Activated naive CD8-positive, alpha-beta T cell treated with anti-CD3 and anti-CD28 coated beads, Interleukin-2, amount 10 ng/mL, durations not matched to agents 7 days and 5 days (primary cell): ENCODE data around the gene MYBPC3. TPM values are rescaled to one million over a fixed set of nuclear protein-coding genes. Genes with fewer than 3 reads are reported as not detected.
"Not testable (repeated sequence)": the region's sequence is repeated elsewhere in the genome, so short reads cannot be mapped to it uniquely, and the experiment has no call there.

ENCODE experiments used
- ATAC-seq: fragments of 150-1000 bp; cut with Tn5 transposase; one replicate; pipeline ENCODE4 v1.10.0; 2021; ENCODE audit warnings: low read depth, moderate library complexity
- POLR2A ChIA-PET: fragments of 350-600 bp; sonication (Branson Sonifier 250); formaldehyde crosslinking; loops from one replicate; lab custom pipeline; 2021; ENCODE audit warnings: antibody characterized with exemption; lab: Charles Lee
- DNase-seq: peaks from one replicate; pipeline ENCODE4 v3.0.0; 2021
- H3K27ac Mint-ChIP-seq: one replicate; pipeline ENCODE4 v1.8.0; 2022; ENCODE audit warnings: mild to moderate bottlenecking, mixed read lengths
- H3K27me3 Mint-ChIP-seq: one replicate; pipeline ENCODE4 v1.8.0; 2022; ENCODE audit warnings: mild to moderate bottlenecking, moderate library complexity, mixed read lengths
- H3K36me3 Mint-ChIP-seq: one replicate; pipeline ENCODE4 v1.8.0; 2021; ENCODE audit warnings: mild to moderate bottlenecking, mixed read lengths
- H3K4me1 Mint-ChIP-seq: one replicate; pipeline ENCODE4 v1.8.0; 2021; ENCODE audit warnings: mixed read lengths
- H3K4me3 Mint-ChIP-seq: one replicate; pipeline ENCODE4 v1.8.0; 2022; ENCODE audit warnings: mild to moderate bottlenecking, moderate library complexity, mixed read lengths
- H3K9me3 Mint-ChIP-seq: one replicate; pipeline ENCODE4 v1.8.0; 2021; ENCODE audit warnings: mixed read lengths
- total RNA-seq, 2 experiments: library from RNA; stranded (reverse); gene quantifications; one replicate each; pipeline ENCODE4 v1.2.3, GENCODE V29; 2021

MYBPC3 gene
- total RNA-seq, 2 experiments from 2014 or later: 0.11 TPM; not detected in 1

GRCh38 chr11:47327949-47328348 is 24.6 kb downstream of the MYBPC3 start:
- ATAC-seq (no peak), DNase-seq (no peak)
- no peaks in the 10 kb centered on the region for H3K27me3 Mint-ChIP-seq
- POLR2A ChIA-PET: no interaction called here
- no peak overlapping the region for H3K4me3 Mint-ChIP-seq
- no peak overlapping the region for H3K27ac Mint-ChIP-seq
- peaks cover 24% of the 10 kb centered on the region for H3K36me3 Mint-ChIP-seq
- H3K4me1 Mint-ChIP-seq: no peaks in the 10 kb centered on the region
- no peaks in the 10 kb centered on the region for H3K9me3 Mint-ChIP-seq

DNA sequence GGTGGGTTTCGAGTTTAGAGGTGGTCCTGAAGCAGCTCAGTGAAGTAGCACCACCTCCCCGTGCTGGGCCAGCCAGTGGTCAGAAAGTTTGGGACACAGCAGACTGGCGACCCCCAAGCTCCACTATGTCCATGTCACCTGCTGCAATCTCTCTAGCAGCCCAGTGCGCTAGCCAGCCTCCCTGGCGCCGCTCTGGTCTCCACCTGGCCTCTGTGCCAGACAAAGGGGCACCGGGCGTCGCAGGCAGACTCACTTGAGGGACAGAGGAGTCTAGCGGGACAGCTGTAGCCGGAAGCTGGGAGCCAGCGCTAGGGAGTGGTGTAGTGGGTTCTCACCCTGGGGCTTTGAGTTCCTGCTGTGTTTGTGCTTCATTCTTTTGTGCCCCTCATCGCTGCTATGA is 25.5 kb downstream of the MYBPC3 start:
- peaks cover 24% of the 10 kb centered on the region for H3K36me3 Mint-ChIP-seq
- POLR2A ChIA-PET: no interaction called here
- ATAC-seq: no peak
- H3K9me3 Mint-ChIP-seq: no peaks in the 10 kb centered on the region
- H3K4me1 Mint-ChIP-seq: no peaks in the 10 kb centered on the region
- H3K27me3 Mint-ChIP-seq: no peaks in the 10 kb centered on the region
- no peak overlapping the region for H3K4me3 Mint-ChIP-seq
- H3K27ac Mint-ChIP-seq: peak overlapping the region; percentile 23
- no peak for DNase-seq

DNA sequence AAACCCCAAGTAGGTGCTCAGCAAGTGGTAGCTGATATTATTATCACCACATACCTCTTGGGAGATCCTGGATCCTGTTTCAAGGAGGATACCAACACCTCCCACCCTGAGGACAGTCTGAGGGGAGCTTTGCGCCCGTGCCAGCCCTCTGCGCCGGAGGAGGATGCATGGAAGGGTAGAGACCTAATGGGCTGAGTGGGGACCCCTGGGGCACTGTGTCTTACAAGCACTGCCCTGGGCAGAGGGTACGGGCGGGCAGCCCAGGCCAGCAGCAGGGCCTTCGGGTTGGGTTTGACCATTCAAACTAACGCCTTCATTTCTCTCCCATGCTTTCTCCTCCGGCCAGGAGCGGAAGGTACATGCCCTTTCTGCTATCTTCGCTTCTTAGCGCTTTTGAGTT is 26.3 kb downstream of the MYBPC3 start:
- POLR2A ChIA-PET: no interaction called here
- no peaks in the 10 kb centered on the region for H3K9me3 Mint-ChIP-seq
- no peak for DNase-seq
- no peak overlapping the region for H3K27ac Mint-ChIP-seq
- H3K27me3 Mint-ChIP-seq: no peaks in the 10 kb centered on the region
- no peak for ATAC-seq
- no peak overlapping the region for H3K4me3 Mint-ChIP-seq
- H3K36me3 Mint-ChIP-seq: peaks cover 28% of the 10 kb centered on the region
- no peaks in the 10 kb centered on the region for H3K4me1 Mint-ChIP-seq

DNA sequence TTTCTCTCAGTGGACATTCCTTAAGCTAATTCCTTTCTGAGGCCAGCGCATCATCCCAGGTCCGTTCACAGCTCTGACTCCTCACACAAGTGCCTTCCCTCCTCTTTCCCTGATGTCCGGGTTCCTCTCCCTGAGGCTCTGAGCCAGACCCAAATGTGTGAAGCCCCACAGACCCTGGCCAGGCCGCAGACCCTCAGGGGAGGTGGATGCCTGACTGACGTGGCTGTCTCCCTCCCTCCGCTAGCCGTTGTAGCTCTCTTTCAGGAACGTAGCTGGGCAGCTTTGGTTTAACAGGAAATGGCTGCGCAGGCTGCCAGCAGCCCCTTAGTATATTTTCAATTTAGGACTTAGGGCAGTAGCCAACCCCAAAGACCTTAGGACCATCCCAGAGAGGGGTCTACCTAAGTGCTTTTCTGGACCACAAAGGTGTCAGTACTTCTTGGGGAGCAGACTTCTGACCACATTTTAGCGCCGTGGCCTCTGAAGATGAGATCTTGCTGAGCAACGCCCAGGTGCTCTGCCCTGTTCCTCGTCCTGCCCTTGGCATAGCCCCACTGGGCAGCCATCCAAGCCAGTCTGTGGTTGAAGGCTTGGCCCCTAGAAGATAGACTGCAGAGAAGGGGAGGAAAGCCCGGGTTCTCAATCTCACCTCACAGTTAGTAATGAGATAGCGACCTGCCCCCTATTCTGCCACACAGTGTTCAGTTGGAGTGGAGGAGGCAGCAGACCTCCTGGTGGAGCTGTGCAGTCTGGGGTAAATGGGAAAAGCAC is 27.0 kb downstream of the MYBPC3 start:
- H3K27ac Mint-ChIP-seq: peak overlapping the region; percentile 6
- no peak for DNase-seq

GRCh38 chr11:47324520-47324919 is 28.0 kb downstream of the MYBPC3 start:
- H3K36me3 Mint-ChIP-seq: peaks cover 28% of the 10 kb centered on the region
- DNase-seq (no peak), ATAC-seq (no peak)
- no peaks in the 10 kb centered on the region for H3K9me3 Mint-ChIP-seq
- H3K27ac Mint-ChIP-seq: no peak overlapping the region
- no peak overlapping the region for H3K4me3 Mint-ChIP-seq
- POLR2A ChIA-PET: no interaction called here
- no peaks in the 10 kb centered on the region for H3K27me3 Mint-ChIP-seq
- no peaks in the 10 kb centered on the region for H3K4me1 Mint-ChIP-seq

More for the DNA sequence above, 27.0 kb downstream of the MYBPC3 start:
- ATAC-seq: no peak
- Mint-ChIP-seq H3K4me3 (no peak overlapping the region), H3K36me3 (peaks cover 28% of the 10 kb centered on the region), H3K9me3 (no peaks in the 10 kb centered on the region), H3K4me1 (no peaks in the 10 kb centered on the region), H3K27me3 (no peaks in the 10 kb centered on the region)
- POLR2A ChIA-PET: no interaction called here

DNA sequence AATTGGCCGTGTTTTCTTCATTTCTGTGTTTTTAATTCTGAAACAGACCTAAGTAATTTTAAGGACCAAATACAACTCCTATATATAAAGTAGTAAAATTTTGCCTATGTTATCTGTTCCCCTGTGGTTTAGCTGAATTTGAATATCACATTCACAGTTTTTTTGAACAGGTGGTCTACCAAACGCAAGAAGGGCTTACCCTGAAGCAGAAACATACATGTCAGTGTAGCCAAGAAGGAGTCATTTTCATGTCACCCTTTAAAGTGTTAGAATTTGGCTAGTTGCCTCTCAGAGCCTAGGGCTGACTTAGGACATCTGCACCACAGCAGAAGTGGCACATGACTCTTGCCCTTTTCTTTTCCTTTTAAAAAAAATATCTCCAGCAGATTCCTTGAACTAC is 34.3 kb downstream of the MYBPC3 start:
- DNase-seq (no peak), ATAC-seq (no peak)
- no peaks in the 10 kb centered on the region for H3K27me3 Mint-ChIP-seq
- H3K36me3 Mint-ChIP-seq: peaks cover 29% of the 10 kb centered on the region
- H3K4me1 Mint-ChIP-seq: no peaks in the 10 kb centered on the region
- H3K4me3 Mint-ChIP-seq: no peak overlapping the region
- H3K9me3 Mint-ChIP-seq: no peaks in the 10 kb centered on the region
- no peak overlapping the region for H3K27ac Mint-ChIP-seq
- POLR2A ChIA-PET: no interaction called here

DNA sequence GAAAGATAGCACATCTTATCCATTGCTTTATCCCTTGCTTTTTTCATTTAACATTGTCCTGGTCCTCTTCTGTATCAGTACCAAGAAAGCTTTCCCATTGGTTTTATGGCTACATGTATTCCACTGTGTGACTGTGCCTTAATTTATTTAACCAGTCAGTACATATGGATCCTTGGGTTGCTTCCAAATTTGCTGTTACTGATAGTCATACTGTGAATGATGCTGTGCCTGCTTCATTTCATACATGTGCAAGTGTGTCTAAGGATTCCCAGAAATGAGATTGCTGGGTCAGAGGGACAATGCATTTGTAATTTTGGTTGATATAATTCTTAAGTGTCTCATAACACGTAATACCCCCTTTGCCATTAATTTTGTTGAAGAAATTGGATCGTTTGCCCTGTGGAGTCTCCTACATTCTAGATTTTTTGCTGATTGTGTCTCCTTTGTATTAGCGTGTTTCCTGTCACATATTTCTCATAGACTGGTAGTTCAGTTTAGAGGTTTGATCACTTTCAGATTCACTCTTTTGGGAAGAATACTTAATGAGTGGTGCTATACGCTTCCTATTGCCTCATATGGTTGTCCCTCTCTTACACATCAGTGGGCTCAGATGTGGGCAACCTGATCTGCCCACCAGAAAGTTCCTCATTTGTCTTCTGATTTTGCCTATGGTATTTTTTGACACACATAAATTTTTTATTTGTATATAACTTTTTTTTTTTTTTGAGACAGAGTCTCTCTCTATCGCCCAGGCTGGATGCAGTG is 35.3 kb downstream of the MYBPC3 start:
- H3K4me1 Mint-ChIP-seq: no peaks in the 10 kb centered on the region
- no peak overlapping the region for H3K4me3 Mint-ChIP-seq
- POLR2A ChIA-PET: no interaction called here
- no peak overlapping the region for H3K27ac Mint-ChIP-seq
- no peaks in the 10 kb centered on the region for H3K9me3 Mint-ChIP-seq
- no peaks in the 10 kb centered on the region for H3K27me3 Mint-ChIP-seq
- peaks cover 29% of the 10 kb centered on the region for H3K36me3 Mint-ChIP-seq
- no peak for ATAC-seq
- DNase-seq: no peak

DNA sequence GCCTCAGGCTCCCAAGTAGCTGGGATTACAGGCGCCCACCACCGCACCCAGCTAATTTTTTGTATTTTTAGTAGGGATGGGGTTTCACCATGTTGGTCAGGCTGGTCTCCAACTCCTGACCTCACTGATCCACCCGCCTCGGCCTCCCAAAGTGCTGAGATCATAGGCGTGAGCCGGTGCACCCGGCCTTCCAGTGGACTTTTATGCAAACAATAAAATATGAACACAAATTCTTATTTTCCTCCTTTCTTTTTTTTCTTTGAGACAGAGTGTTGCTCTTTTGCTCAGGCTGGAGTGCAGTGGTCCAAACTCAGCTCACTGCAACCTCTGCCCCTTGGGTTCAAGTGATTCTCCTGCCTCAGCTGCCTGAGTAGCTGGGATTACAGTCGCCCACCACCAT is 36.0 kb downstream of the MYBPC3 start:
- POLR2A ChIA-PET: interaction anchor here (0.7 kb wide), 1 partner anchor 16 kb away, joined by 4 read pairs; no protein-coding TSS in a partner anchor
- not testable (repeated sequence) for DNase-seq, ATAC-seq, H3K27me3 Mint-ChIP-seq, H3K4me3 Mint-ChIP-seq, H3K9me3 Mint-ChIP-seq, H3K27ac Mint-ChIP-seq, H3K4me1 Mint-ChIP-seq
- H3K36me3 Mint-ChIP-seq: peaks cover 29% of the 10 kb centered on the region

- Mint-ChIP-seq H3K4me3 (no peak overlapping the region), H3K9me3 (no peaks in the 10 kb centered on the region), H3K27ac (no peak overlapping the region), H3K4me1 (no peaks in the 10 kb centered on the region), H3K27me3 (no peaks in the 10 kb centered on the region), H3K36me3 (peaks cover 29% of the 10 kb centered on the region)
- DNase-seq: no peak
- no peak for ATAC-seq
- POLR2A ChIA-PET: no interaction called here
Observed at GRCh38 chr11:47314992-47315391, 37.5 kb downstream of the MYBPC3 start.

DNA sequence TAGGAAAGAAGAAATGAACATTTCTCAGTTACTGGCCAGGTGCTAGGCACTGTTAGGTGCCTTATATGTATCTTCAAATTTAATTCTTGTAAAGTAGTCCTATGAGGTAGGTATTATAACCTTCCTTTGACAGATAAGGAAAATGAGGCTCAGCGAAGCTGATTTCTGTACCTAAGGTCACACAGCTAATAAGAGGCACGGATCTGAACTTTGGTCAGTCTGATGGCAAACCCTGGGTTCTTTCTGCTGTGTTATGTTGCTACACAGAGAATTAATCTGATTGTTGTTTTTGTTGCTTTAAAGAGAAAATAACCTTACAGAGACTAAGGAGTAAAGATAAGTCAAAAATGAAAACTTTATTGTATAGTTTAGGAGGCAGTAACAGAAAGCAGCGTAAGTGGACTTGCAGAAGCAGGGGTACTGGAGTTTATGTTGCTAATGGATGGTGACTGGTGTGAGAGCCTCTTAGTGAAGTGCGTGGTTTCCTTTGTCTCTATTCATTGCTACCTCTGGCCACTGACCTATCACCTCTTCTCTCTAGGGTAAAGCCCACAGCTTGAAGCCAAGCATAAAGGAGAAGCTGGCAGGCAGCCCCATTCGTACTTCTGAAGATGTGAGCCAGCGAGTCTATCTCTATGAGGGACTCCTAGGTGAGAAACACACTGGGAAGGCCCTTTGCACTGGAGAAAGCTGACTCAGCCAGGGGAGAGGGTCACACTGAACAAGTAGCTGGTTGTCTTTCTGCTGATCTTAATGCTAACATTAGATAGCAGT is 44.3 kb downstream of the MYBPC3 start:
- Mint-ChIP-seq H3K27me3 (no peaks in the 10 kb centered on the region), H3K9me3 (no peaks in the 10 kb centered on the region), H3K4me1 (peaks cover 2% of the 10 kb centered on the region), H3K27ac (no peak overlapping the region), H3K4me3 (no peak overlapping the region), H3K36me3 (peaks cover 32% of the 10 kb centered on the region)
- POLR2A ChIA-PET: no interaction called here
- DNase-seq (no peak), ATAC-seq (no peak)

DNA sequence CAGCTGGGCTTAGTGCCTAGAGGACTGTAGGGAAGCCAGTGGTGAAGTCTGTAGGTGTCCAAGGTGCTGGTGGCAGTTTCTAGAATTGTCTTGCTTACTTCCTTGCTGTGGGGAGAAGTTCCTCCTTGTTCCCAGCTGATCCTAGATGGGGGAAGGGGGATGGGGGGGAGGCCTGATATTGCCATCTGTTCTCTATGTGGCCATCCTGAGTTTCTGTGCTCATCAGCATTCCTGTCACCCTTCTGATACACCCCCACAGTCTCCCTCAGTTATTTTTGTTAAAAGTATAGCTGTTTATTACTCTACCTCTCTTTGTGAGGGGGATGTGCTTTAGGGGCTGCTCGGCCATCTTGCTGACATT is 46.0 kb downstream of the MYBPC3 start:
- ATAC-seq: no peak
- Mint-ChIP-seq H3K4me3 (no peak overlapping the region), H3K36me3 (peaks cover 45% of the 10 kb centered on the region), H3K4me1 (peaks cover 6% of the 10 kb centered on the region), H3K9me3 (peaks cover 5% of the 10 kb centered on the region), H3K27ac (no peak overlapping the region), H3K27me3 (no peaks in the 10 kb centered on the region)
- POLR2A ChIA-PET: no interaction called here
- DNase-seq: no peak

DNA sequence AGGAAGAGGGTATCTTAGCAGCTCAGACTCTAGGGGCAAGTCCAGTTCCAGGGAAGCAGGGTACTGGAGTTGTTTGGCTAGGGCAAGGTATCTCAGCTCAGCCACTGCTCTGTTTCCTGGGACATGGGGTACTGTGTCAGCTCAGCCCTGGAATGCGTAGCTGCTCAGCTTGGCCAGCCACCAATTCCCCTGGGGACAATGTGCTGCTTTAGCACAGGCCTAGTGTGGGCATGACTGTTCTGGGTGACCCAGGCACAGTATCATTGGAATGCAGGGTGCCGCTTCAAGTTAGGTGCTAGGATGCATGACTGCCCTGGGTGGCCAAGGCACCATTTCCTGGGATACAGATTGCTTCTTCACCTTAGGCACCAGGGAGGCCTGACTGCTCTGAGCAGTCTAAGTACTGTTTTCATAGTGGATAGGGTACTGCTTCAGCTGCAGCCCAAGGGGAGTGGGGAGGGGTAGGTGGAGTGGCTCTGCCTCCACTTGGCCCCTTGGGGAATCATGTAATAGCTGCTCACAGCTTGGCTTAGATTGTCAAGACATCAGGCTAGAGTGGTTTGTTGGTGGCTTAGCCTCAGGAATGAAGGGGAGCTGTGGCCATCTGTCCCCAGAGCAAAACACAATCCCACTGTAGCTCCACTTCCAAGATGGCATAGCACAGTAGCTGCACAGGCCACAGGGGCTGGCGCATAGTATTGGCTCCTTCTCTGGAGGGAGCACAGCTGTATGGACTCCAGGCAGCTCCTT is 46.6 kb downstream of the MYBPC3 start:
- Mint-ChIP-seq H3K27me3 (no peaks in the 10 kb centered on the region), H3K9me3 (peaks cover 5% of the 10 kb centered on the region), H3K36me3 (peaks cover 48% of the 10 kb centered on the region), H3K27ac (no peak overlapping the region), H3K4me3 (no peak overlapping the region), H3K4me1 (peaks cover 6% of the 10 kb centered on the region)
- POLR2A ChIA-PET: no interaction called here
- DNase-seq (no peak), ATAC-seq (peak; percentile 18)

DNA sequence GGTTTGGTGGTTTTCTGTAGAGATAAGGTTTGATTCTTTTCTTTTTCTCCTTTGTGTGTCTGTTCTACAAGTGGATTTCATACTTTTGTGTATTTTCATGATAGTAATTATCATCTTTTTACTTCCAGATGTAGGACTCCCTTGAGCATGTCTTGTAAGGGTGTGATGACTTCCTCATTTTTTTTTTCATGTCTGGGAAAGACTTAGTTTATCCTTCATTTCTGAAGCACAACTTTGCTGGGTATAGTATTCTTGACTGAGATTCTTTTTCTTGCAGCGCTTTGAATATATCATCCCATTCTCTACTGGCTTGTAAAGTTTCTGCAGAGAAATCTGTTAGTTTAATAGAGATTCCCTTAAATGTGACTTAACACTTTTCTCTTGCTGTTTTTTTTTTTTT is 49.6 kb downstream of the MYBPC3 start:
- peaks cover 65% of the 10 kb centered on the region for H3K36me3 Mint-ChIP-seq
- no peak for DNase-seq
- POLR2A ChIA-PET: no interaction called here
- H3K9me3 Mint-ChIP-seq: peaks cover 11% of the 10 kb centered on the region
- ATAC-seq: no peak
- H3K27me3 Mint-ChIP-seq: no peaks in the 10 kb centered on the region
- peaks cover 7% of the 10 kb centered on the region for H3K4me1 Mint-ChIP-seq
- H3K27ac Mint-ChIP-seq: no peak overlapping the region
- no peak overlapping the region for H3K4me3 Mint-ChIP-seq
